HepG2 (cell line): ENCODE measurements around the gene ARHGAP5. TPM values are rescaled to one million over a fixed set of nuclear protein-coding genes. Genes with fewer than 3 reads are reported as not detected.

Source experiments
- CHCHD3 ChIP-seq: sonication (generic); formaldehyde crosslinking; IDR thresholded peaks from 2 replicates; pipeline ENCODE4 v1.8.0; 2022; ENCODE audit warnings: mild to moderate bottlenecking, missing genetic modification reagents, moderate library complexity
- E2F5 ChIP-seq: sonication (generic); formaldehyde crosslinking; conservative IDR thresholded peaks from 2 replicates; pipeline ENCODE4 v1.4.0; 2020; ENCODE audit warnings: missing genetic modification reagents
- ELF3 ChIP-seq: IDR thresholded peaks from 2 replicates; pipeline ENCODE4 v1.6.1; 2016; ENCODE audit warnings: missing genetic modification reagents, missing compliant biosample characterization
- FOXA3 ChIP-seq: IDR thresholded peaks from 2 replicates; pipeline ENCODE4 v1.6.1; 2016; ENCODE audit warnings: missing genetic modification reagents, missing compliant biosample characterization
- HIC2 ChIP-seq: sonication (generic); formaldehyde crosslinking; IDR thresholded peaks from 2 replicates; pipeline ENCODE4 v1.9.0; 2022; ENCODE audit warnings: low read depth, missing genetic modification reagents
- HIVEP1 ChIP-seq: sonication (generic); formaldehyde crosslinking; IDR thresholded peaks from 2 replicates; pipeline ENCODE4 v1.4.0; 2020; ENCODE audit warnings: mild to moderate bottlenecking, missing genetic modification reagents
- NFAT5 ChIP-seq: sonication (generic); formaldehyde crosslinking; IDR thresholded peaks from 2 replicates; pipeline ENCODE4 v1.4.0; 2020; ENCODE audit warnings: missing genetic modification reagents
- NFATC3 ChIP-seq: sonication (generic); formaldehyde crosslinking; IDR thresholded peaks from 2 replicates; pipeline ENCODE4 v1.5.1; 2020; ENCODE audit warnings: mild to moderate bottlenecking, missing genetic modification reagents
- RERE ChIP-seq: IDR thresholded peaks from 2 replicates; pipeline ENCODE4 v1.6.1; 2016; ENCODE audit warnings: low read depth, missing genetic modification reagents, missing compliant biosample characterization
- RNF219 ChIP-seq: sonication (generic); formaldehyde crosslinking; IDR thresholded peaks from 2 replicates; pipeline ENCODE4 v1.5.0; 2020; ENCODE audit warnings: mild to moderate bottlenecking, missing genetic modification reagents
- SP140L ChIP-seq: sonication (generic); formaldehyde crosslinking; IDR thresholded peaks from 2 replicates; pipeline ENCODE4 v1.4.0; 2020; ENCODE audit warnings: missing genetic modification reagents, borderline replicate concordance
- ZFP36L1 ChIP-seq: sonication (generic); formaldehyde crosslinking; IDR thresholded peaks from 2 replicates; pipeline ENCODE4 v1.8.0; 2022; ENCODE audit warnings: mild to moderate bottlenecking, missing genetic modification reagents, moderate library complexity
- ZKSCAN8 ChIP-seq: IDR thresholded peaks from 2 replicates; pipeline ENCODE4 v1.6.1; 2016; ENCODE audit warnings: borderline replicate concordance, missing genetic modification reagents, missing compliant biosample characterization
- ZNF225 ChIP-seq: sonication (generic); formaldehyde crosslinking; IDR thresholded peaks from 2 replicates; pipeline ENCODE4 v1.4.0; 2020; ENCODE audit warnings: mild to moderate bottlenecking, missing genetic modification reagents
- polyA plus RNA-seq, 8 experiments: library from polyadenylated mRNA; depleted of rRNA in 3 of 8; stranded (reverse) in 7 of 8; unstranded in 1 of 8; fragments of >200 nt; fragmentation: Illumina TruSeq in 4 of 8; extraction: Trizol in 4 of 8; gene quantifications; 2 replicates each; pipeline versions ENCODE4 v1.2.1 to v1.2.3, GENCODE V29; 2011 to 2016; ENCODE audit warnings: low read depth in 4 of 8, missing spikeins in 1 of 8, mixed read lengths in 1 of 8; ENCODE audit not compliant: insufficient read depth in 1 of 8
- total RNA-seq, 5 experiments: library from RNA; depleted of rRNA; stranded (reverse); fragments of >200 nt; fragmentation: Illumina TruSeq; extraction: Trizol; gene quantifications; 2 replicates each; pipeline ENCODE4 v1.2.3, GENCODE V29; 2016; ENCODE audit warnings: low read depth in 1 of 5

The ARHGAP5 gene
- total and polyA plus RNA-seq, 2 of the 13 experiments (the other 11 are each of a cell fraction or from before 2014, with no cell fraction given), result 33.7 to 144 TPM

- no peak for TF ChIP-seq NFAT5 (CRISPR knock-in tag)
- no peak for TF ChIP-seq SP140L (CRISPR knock-in tag)
- no peak for TF ChIP-seq NFATC3 (CRISPR knock-in tag)
- no peak for TF ChIP-seq ZKSCAN8 (CRISPR knock-in tag)
- no peak for TF ChIP-seq RERE (CRISPR knock-in tag)
- no peak for TF ChIP-seq ELF3 (CRISPR knock-in tag)
- no peak for TF ChIP-seq E2F5
- peak; percentile 47; the same call in 1 of the 2 replicates for TF ChIP-seq HIVEP1 (CRISPR knock-in tag)
- TF ChIP-seq FOXA3 (CRISPR knock-in tag), result no peak; the same call in 1 of the 2 replicates
- TF ChIP-seq CHCHD3 (CRISPR knock-in tag), result no peak
- no peak for TF ChIP-seq RNF219 (CRISPR knock-in tag)
- 0 out of 2 replicates have a peak, but pooled peaks have one; percentile 13 for TF ChIP-seq HIC2 (CRISPR knock-in tag)
- 0 out of 2 replicates have a peak, but pooled peaks have one; percentile 59 for TF ChIP-seq ZNF225 (CRISPR knock-in tag)
- no peak for TF ChIP-seq ZFP36L1 (CRISPR knock-in tag)
Measured at GRCh38 chr14:32203928-32204357, 126.8 kb downstream of the ARHGAP5 start (continued).
